Hepatocyte (in vitro differentiated cells): ENCODE data around the gene DDX1. TPM values are rescaled to one million over a fixed set of nuclear protein-coding genes. Genes with fewer than 3 reads are reported as not detected.

ENCODE experiments used
- DNase-seq: peaks from one replicate; pipeline ENCODE4 v3.0.0-alpha.2; 2016; ENCODE audit warnings: low spot score
- H2AFZ ChIP-seq: fragments of 200-600 bp; sonication (generic); 2 replicates; pipeline ENCODE4 v1.6.0; 2016; ENCODE audit warnings: antibody characterized with exemption, mild to moderate bottlenecking
- H3K27ac ChIP-seq: fragments of 200-600 bp; sonication (generic); 2 replicates; pipeline ENCODE4 v1.5.1; 2016; ENCODE audit warnings: mild to moderate bottlenecking
- H3K27me3 ChIP-seq: fragments of 200-600 bp; sonication (generic); 2 replicates; pipeline ENCODE4 v1.6.1; 2016
- H3K36me3 ChIP-seq: fragments of 200-600 bp; sonication (generic); replicated peaks from 2 replicates; pipeline ENCODE4 v1.5.1; 2016; ENCODE audit warnings: low read depth; ENCODE audit not compliant: insufficient read depth
- H3K4me1 ChIP-seq: fragments of 200-600 bp; sonication (generic); 2 replicates; pipeline ENCODE4 v1.5.1; 2016; ENCODE audit warnings: mild to moderate bottlenecking, moderate library complexity; ENCODE audit not compliant: insufficient read depth
- H3K4me2 ChIP-seq: fragments of 200-600 bp; sonication (generic); 2 replicates; pipeline ENCODE4 v1.6.0; 2016
- H3K4me3 ChIP-seq: fragments of 200-600 bp; sonication (generic); 2 replicates; pipeline ENCODE4 v1.5.1; 2016; ENCODE audit warnings: mild to moderate bottlenecking
- H3K79me2 ChIP-seq: fragments of 200-600 bp; sonication (generic); 2 replicates; pipeline ENCODE4 v1.6.0; 2017; ENCODE audit warnings: mild to moderate bottlenecking
- H3K9me2 ChIP-seq: fragments of 200-600 bp; sonication (generic); replicated peaks from 2 replicates; pipeline ENCODE4 v1.6.0; 2017; ENCODE audit warnings: mild to moderate bottlenecking; ENCODE audit not compliant: insufficient read depth
- H3K9me3 ChIP-seq: fragments of 200-600 bp; sonication (generic); 2 replicates; pipeline ENCODE4 v1.5.1; 2016; ENCODE audit warnings: low read depth, mild to moderate bottlenecking
- H4K20me1 ChIP-seq: fragments of 200-600 bp; sonication (generic); 2 replicates; pipeline ENCODE4 v1.6.0; 2016; ENCODE audit warnings: mild to moderate bottlenecking; ENCODE audit not compliant: insufficient read depth, poor library complexity, severe bottlenecking
- CTCF ChIP-seq: fragments of 200-600 bp; sonication (generic); IDR thresholded peaks from 2 replicates; pipeline ENCODE4 v1.5.1; 2016; ENCODE audit warnings: antibody characterized with exemption, mild to moderate bottlenecking; ENCODE audit not compliant: poor library complexity
- EZH2 ChIP-seq: fragments of 200-600 bp; sonication (generic); IDR thresholded peaks from 2 replicates; pipeline ENCODE4 v1.6.1; 2016; ENCODE audit warnings: antibody characterized with exemption, mild to moderate bottlenecking, borderline replicate concordance
- EZH2phosphoT487 ChIP-seq: fragments of 200-600 bp; sonication (generic); IDR thresholded peaks from one replicate; pipeline ENCODE4 v1.6.1; 2018; ENCODE audit warnings: antibody characterized with exemption, mild to moderate bottlenecking, low read depth, moderate library complexity; ENCODE audit not compliant: unreplicated experiment, severe bottlenecking
- WGBS: methylation state at CpG from one replicate; pipeline ENCODE4 v1.1.6; 2016; ENCODE audit warnings: low lambda C conversion rate; ENCODE audit errors: missing lambda C conversion rate; 5-methylcytosine and 5-hydroxymethylcytosine counted together
- polyA plus RNA-seq: library from polyadenylated mRNA; unstranded; fragments of >200 nt; fragmentation: Nextera tagmentation; extraction: Ambion mirVana; gene quantifications from 2 replicates; pipeline ENCODE4 v1.2.1, GENCODE V29; 2016
- total RNA-seq: library from RNA; depleted of rRNA; stranded (reverse); fragments of >200 nt; gene quantifications from 2 replicates; pipeline ENCODE4 v1.2.3, GENCODE V29; 2014

The DDX1 gene
- total and polyA plus RNA-seq, 2 experiments from 2014 or later = 70.2 to 76.2 TPM

GRCh38 chr2:15596968-15597367 is 5.3 kb downstream of the DDX1 start:
- TF ChIP-seq EZH2phosphoT487 = no peak
- TF ChIP-seq EZH2 = no peak
- no peak for TF ChIP-seq CTCF
- H3K27ac ChIP-seq = no peak overlapping the region
- peaks cover 3% of the 10 kb centered on the region for H3K4me1 ChIP-seq
- H3K36me3 ChIP-seq = peaks cover 4% of the 10 kb centered on the region
- no peaks in the 10 kb centered on the region for H3K9me2 ChIP-seq
- WGBS = 97% methylated on average over 4 of the region's 4 CpGs
- peaks cover 16% of the 10 kb centered on the region for H4K20me1 ChIP-seq
- no peak for DNase-seq
- no peak overlapping the region for H2AFZ ChIP-seq
- H3K27me3 ChIP-seq = no peaks in the 10 kb centered on the region
- no peak overlapping the region for H3K4me2 ChIP-seq
- H3K9me3 ChIP-seq = no peaks in the 10 kb centered on the region
- no peak overlapping the region for H3K4me3 ChIP-seq
- H3K79me2 ChIP-seq = peaks cover 42% of the 10 kb centered on the region

GRCh38 chr2:15599994-15600393 is 8.3 kb downstream of the DDX1 start:
- Histone ChIP-seq H3K79me2 (peaks cover 12% of the 10 kb centered on the region), H3K9me2 (no peaks in the 10 kb centered on the region), H3K36me3 (peaks cover 9% of the 10 kb centered on the region), H3K27ac (no peak overlapping the region), H3K4me3 (no peak overlapping the region), H3K4me2 (no peak overlapping the region), H4K20me1 (peaks cover 3% of the 10 kb centered on the region), H3K27me3 (no peaks in the 10 kb centered on the region), H3K9me3 (no peaks in the 10 kb centered on the region), H2AFZ (no peak overlapping the region), H3K4me1 (no peaks in the 10 kb centered on the region)
- TF ChIP-seq CTCF = no peak
- TF ChIP-seq EZH2phosphoT487 = no peak
- TF ChIP-seq EZH2 = no peak
- no peak for DNase-seq
- 100% methylated on average over 1 of the region's 1 CpG for WGBS

- Histone ChIP-seq H3K4me1 (no peaks in the 10 kb centered on the region), H3K9me3 (no peaks in the 10 kb centered on the region), H3K36me3 (peaks cover 5% of the 10 kb centered on the region), H3K27me3 (no peaks in the 10 kb centered on the region), H3K79me2 (no peaks in the 10 kb centered on the region), H4K20me1 (no peaks in the 10 kb centered on the region), H3K4me3 (no peak overlapping the region), H3K4me2 (no peak overlapping the region), H3K27ac (no peak overlapping the region), H3K9me2 (no peaks in the 10 kb centered on the region), H2AFZ (no peak overlapping the region)
- no peak for TF ChIP-seq EZH2phosphoT487
- 94% methylated on average over 1 of the region's 1 CpG for WGBS
- DNase-seq = no peak
Observed at GRCh38 chr2:15601681-15602080, 10.0 kb downstream of the DDX1 start.

- Histone ChIP-seq H3K4me3 (no peak overlapping the region), H3K4me2 (no peak overlapping the region), H3K4me1 (no peaks in the 10 kb centered on the region), H4K20me1 (no peaks in the 10 kb centered on the region), H3K9me3 (no peaks in the 10 kb centered on the region), H3K36me3 (peaks cover 5% of the 10 kb centered on the region), H3K79me2 (no peaks in the 10 kb centered on the region), H3K9me2 (no peaks in the 10 kb centered on the region), H3K27me3 (no peaks in the 10 kb centered on the region), H3K27ac (no peak overlapping the region), H2AFZ (no peak overlapping the region)
- DNase-seq = no peak
- TF ChIP-seq EZH2 = no peak
- no peak for TF ChIP-seq EZH2phosphoT487
- no peak for TF ChIP-seq CTCF
- WGBS = 98% methylated on average over 8 of the region's 8 CpGs
Observed at GRCh38 chr2:15602393-15602792, 10.7 kb downstream of the DDX1 start.
